Breast epithelium (tissue), 3 donors: ENCODE measurements around the gene MSANTD3.

Source experiments
- POLR2A ChIP-seq: fragments of 450-650 bp; IDR thresholded peaks from one replicate; pipeline ENCODE4 v1.6.1; 2016; ENCODE audit warnings: antibody characterized with exemption, mild to moderate bottlenecking, moderate library complexity
- TF ChIP-seq, protein P1 (sequence below), 3 donors: fragments of 450-650 bp; IDR thresholded peaks; one replicate each; pipeline ENCODE4 v1.5.1; 2016 to 2017; ENCODE audit warnings: antibody characterized with exemption in 3 of 3, mild to moderate bottlenecking in 3 of 3, moderate library complexity in 3 of 3

DNA sequence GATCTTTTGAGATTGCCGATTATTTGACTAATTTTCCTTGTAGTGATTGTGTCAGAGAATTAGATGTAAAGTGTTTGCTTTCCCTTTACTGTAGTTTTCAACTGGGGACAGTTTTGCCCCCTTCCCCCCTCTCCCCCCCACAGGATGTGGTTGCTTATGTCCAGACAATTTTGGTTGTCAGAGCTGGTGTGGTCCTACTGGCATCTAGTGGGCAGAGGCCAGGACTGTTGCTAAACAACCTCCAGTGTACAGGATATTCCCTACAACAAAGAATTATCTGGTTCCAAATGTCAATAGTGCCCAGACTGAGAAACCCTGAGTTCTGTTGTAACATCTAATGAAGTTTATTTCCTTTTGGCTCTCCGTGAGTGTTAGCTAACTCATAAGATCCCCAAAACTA, 66.0 kb downstream of the MSANTD3 start:
- TF ChIP-seq POLR2A, result no peak
- TF ChIP-seq, protein P1, sequence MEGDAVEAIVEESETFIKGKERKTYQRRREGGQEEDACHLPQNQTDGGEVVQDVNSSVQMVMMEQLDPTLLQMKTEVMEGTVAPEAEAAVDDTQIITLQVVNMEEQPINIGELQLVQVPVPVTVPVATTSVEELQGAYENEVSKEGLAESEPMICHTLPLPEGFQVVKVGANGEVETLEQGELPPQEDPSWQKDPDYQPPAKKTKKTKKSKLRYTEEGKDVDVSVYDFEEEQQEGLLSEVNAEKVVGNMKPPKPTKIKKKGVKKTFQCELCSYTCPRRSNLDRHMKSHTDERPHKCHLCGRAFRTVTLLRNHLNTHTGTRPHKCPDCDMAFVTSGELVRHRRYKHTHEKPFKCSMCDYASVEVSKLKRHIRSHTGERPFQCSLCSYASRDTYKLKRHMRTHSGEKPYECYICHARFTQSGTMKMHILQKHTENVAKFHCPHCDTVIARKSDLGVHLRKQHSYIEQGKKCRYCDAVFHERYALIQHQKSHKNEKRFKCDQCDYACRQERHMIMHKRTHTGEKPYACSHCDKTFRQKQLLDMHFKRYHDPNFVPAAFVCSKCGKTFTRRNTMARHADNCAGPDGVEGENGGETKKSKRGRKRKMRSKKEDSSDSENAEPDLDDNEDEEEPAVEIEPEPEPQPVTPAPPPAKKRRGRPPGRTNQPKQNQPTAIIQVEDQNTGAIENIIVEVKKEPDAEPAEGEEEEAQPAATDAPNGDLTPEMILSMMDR (IDR thresholded peaks at IDR 0.05), result no peak
